Tibial artery (tissue), 4 donors: ENCODE data around the gene ERO1A.

ENCODE experiments used
- DNase-seq, 2 donors: peaks; one replicate each; pipeline ENCODE4 v3.0.0-alpha.2; 2019
- H3K27ac ChIP-seq, 2 donors: fragments of 200-600 bp; sonication (generic) in 1 of 2; 1 replicate in 1 of 2; 2 replicates in 1 of 2; pipeline ENCODE4 v1.5.1; 2018 to 2019; ENCODE audit warnings: mild to moderate bottlenecking in 1 of 2
- H3K27me3 ChIP-seq, 2 donors: fragments of 200-600 bp; sonication (generic) in 1 of 2; one replicate each; pipeline versions ENCODE4 v1.5.1 to v1.6.0; 2016 to 2019
- H3K36me3 ChIP-seq, 3 donors: fragments of 200-600 bp; sonication (generic) in 2 of 3; one replicate each; pipeline ENCODE4 v1.5.1; 2016 to 2019; ENCODE audit warnings: mild to moderate bottlenecking in 2 of 3
- H3K4me1 ChIP-seq, 4 donors: fragments of 200-600 bp; sonication (generic) in 2 of 4; 1 replicate in 3 of 4; 2 replicates in 1 of 4; pipeline ENCODE4 v1.5.1; 2016 to 2019
- H3K4me3 ChIP-seq, 2 donors: fragments of 200-600 bp; sonication (generic) in 1 of 2; 1 replicate in 1 of 2; 2 replicates in 1 of 2; pipeline ENCODE4 v1.5.1; 2018 to 2019; ENCODE audit warnings: mild to moderate bottlenecking in 2 of 2
- H3K9me3 ChIP-seq, 3 donors: fragments of 200-600 bp; sonication (generic) in 1 of 3; one replicate each; pipeline ENCODE4 v1.5.1; 2016 to 2019
- intact Hi-C: fragments of 100-400 bp; cut with DNase I; formaldehyde crosslinking; loops from one replicate; pipeline ENCODE4 v1.15.0; 2023; ENCODE audit warnings: low total_unique reads
- TF ChIP-seq, protein P1 (sequence below), 2 experiments: fragments of 200-600 bp in 1 of 2; fragments of 450-650 bp in 1 of 2; IDR thresholded peaks; one replicate each; pipeline ENCODE4 v1.5.1; 2017 to 2019; ENCODE audit warnings: antibody characterized with exemption in 2 of 2, mild to moderate bottlenecking in 1 of 2, moderate library complexity in 1 of 2

The ERO1A gene

DNA sequence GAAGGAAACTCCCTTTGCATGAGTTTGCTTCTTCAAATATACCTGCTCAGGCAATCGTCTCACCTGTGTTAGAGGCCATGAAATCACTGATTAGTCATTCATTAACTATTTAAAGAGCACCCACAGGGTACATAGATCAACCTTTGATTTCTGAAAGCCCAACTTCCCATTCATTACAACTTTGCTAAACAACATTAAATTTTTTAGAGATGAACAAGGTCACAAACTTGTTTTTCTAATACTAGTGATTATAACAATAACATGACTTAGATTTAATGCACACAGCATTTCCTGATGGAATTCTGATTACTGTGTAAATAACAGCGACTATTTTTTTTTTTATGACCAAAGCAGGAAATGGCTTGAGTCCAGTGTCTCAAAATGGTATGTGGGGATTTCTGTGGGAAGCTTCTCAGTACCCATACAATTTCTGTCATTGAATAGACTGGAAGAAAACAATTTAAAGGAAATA, 5.4 kb upstream of the ERO1A start:
- Histone ChIP-seq H3K9me3 (no peaks in the 10 kb centered on the region), H3K4me3 (no peak overlapping the region), H3K27ac (no peak overlapping the region), H3K36me3 (no peaks in the 10 kb centered on the region), H3K4me1 (peaks cover 0 to 5% (median 0%) of the 10 kb centered on the region in 4 donors), H3K27me3 (no peaks in the 10 kb centered on the region)
- TF ChIP-seq, protein P1, sequence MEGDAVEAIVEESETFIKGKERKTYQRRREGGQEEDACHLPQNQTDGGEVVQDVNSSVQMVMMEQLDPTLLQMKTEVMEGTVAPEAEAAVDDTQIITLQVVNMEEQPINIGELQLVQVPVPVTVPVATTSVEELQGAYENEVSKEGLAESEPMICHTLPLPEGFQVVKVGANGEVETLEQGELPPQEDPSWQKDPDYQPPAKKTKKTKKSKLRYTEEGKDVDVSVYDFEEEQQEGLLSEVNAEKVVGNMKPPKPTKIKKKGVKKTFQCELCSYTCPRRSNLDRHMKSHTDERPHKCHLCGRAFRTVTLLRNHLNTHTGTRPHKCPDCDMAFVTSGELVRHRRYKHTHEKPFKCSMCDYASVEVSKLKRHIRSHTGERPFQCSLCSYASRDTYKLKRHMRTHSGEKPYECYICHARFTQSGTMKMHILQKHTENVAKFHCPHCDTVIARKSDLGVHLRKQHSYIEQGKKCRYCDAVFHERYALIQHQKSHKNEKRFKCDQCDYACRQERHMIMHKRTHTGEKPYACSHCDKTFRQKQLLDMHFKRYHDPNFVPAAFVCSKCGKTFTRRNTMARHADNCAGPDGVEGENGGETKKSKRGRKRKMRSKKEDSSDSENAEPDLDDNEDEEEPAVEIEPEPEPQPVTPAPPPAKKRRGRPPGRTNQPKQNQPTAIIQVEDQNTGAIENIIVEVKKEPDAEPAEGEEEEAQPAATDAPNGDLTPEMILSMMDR (IDR thresholded peaks at IDR 0.05): no peak
- intact Hi-C loops: no loop called here
- no peak for DNase-seq

DNA sequence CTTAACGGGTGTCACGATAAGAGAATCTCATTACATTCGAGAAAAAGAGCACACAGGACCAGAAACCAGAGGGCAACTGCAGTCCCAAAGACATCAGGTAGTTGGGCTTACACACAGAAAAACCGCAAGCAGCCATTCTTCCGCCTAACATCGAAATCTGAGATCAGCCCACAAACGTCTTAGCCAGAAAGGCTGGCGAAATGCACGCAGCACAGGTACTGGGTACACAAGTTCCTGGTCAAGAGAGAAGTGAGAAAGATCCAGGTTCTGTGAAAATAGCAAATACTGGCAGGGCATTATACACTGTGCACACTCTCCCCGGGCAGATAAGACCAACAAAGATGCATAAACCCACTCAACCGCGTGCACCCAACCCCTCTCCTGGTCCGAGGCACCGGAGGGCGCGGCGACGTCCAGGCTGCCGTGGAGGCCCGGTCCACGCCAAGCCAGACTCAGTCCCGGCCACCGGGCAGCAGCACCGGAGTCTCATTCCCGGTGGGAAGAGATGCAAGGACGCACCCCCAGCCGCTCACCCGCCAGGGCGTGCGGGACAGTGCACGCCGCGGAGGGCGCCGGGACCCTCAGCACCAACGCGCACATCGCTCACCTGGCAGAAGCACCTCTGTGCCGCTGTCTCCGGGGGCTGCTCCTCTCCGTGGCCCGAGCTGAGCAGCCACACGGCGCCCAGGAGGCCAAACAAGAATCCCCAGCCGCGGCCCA, 437 bp downstream of the ERO1A start:
- Histone ChIP-seq H3K4me3 (peak overlapping the region; percentile 90), H3K9me3 (no peaks in the 10 kb centered on the region), H3K27me3 (no peaks in the 10 kb centered on the region), H3K4me1 (peaks cover 0 to 32% (median 11%) of the 10 kb centered on the region in 4 donors), H3K27ac (peak overlapping the region; percentile 99), H3K36me3 (no peaks in the 10 kb centered on the region)
- intact Hi-C loops: loop anchor here (5.0 kb wide), 1 partner anchor 143 kb away; the partner anchor contains the start of genes GPR137C and TXNDC16
- peak in 1 of 2 donors; percentile 74 for DNase-seq
- TF ChIP-seq, protein P1 (IDR thresholded peaks at IDR 0.05): no peak

DNA sequence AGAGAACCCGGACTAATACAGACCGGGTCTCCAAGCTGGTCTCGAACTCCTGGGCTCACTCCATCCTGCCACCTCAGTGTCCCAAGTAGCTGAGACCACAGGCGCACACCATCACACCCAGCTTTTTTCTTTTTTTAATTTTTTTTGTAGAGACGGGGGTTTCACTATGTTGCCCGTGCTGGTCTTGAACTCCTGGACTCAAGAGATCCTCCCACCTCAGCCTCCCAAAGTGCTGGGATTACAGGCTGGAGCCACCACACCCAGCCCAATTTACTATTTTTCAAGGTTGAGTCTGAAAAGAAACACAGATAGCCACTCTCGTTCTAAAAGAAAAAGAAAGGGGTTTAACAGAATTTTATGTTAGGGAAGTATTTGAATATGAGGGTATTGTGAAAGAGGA, 1.8 kb downstream of the ERO1A start:
- H3K4me1 ChIP-seq: peaks cover 0 to 32% (median 11%) of the 10 kb centered on the region in 4 donors
- DNase-seq: no peak
- no peaks in the 10 kb centered on the region for H3K27me3 ChIP-seq
- no peaks in the 10 kb centered on the region for H3K9me3 ChIP-seq
- TF ChIP-seq, protein P1 (IDR thresholded peaks at IDR 0.05): no peak
- no peak overlapping the region for H3K4me3 ChIP-seq
- H3K36me3 ChIP-seq: no peaks in the 10 kb centered on the region
- intact Hi-C loops: loop anchor here (5.0 kb wide), 1 partner anchor 141 kb away; the partner anchor contains the start of genes GPR137C and TXNDC16
- H3K27ac ChIP-seq: peak overlapping the region in 1 of 2 donors; percentile 99

DNA sequence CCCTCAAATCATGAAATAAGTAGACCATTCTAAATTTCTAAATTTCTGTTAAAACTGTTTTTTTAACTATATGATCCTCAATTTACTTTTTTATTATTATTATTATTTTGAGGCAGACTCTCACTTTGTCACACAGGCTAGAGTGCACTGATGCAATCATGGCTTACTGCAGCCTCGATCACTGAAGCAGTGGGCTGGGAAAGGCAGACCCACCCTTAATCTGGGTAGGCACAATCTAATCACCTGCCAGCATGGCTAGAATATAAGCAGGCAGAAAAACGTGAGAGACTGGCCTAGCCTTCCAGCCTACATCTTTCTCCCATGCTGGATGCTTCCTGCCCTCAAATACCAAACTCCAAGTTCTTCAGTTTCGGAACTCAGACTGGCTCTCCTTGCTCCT, 2.3 kb downstream of the ERO1A start:
- H3K9me3 ChIP-seq: no peaks in the 10 kb centered on the region
- H3K27ac ChIP-seq: no peak overlapping the region
- no peak for DNase-seq
- no peaks in the 10 kb centered on the region for H3K36me3 ChIP-seq
- no peak overlapping the region for H3K4me3 ChIP-seq
- intact Hi-C loops: loop anchor here (5.0 kb wide), 1 partner anchor 141 kb away; the partner anchor contains the start of genes GPR137C and TXNDC16
- TF ChIP-seq, protein P1 (IDR thresholded peaks at IDR 0.05): no peak
- H3K27me3 ChIP-seq: no peaks in the 10 kb centered on the region
- peaks cover 0 to 32% (median 11%) of the 10 kb centered on the region in 4 donors for H3K4me1 ChIP-seq

DNA sequence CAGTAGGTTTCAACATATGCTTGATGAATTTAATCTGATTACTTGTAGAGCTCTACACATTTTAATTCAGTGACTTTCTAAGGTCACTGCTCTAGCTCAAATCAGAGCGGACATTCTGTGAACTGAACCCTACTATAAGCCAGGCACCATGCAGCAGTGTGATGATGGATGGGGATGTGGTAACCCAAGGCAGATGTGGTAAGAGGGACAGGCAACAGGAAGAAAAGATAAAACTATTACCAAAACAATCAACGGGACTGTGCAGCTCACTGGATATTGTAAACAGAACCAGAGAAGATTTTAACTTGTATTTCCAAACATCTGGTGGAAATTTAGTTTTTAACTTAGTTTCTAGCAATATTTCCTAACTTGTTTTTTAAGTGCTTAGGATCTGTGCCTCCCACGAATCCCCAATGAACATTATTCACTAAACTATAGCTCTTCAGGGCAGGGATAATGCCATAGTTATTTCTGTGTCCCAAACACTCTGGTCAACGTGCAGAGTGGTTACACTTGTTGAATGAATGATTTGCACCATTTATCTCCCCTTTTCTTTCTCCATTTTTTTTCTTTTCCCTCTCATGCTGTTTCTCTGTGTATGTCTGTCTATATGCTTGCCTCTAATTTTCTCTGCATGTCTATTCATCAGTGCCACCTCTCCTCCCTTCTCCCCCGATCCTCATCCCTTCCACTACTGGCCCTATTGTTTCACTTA, 3.0 kb downstream of the ERO1A start:
- DNase-seq: no peak
- TF ChIP-seq, protein P1 (IDR thresholded peaks at IDR 0.05): no peak
- intact Hi-C loops: loop anchor here (5.0 kb wide), 1 partner anchor 140 kb away; the partner anchor contains the start of genes GPR137C and TXNDC16
- H3K4me3 ChIP-seq: no peak overlapping the region
- H3K36me3 ChIP-seq: no peaks in the 10 kb centered on the region
- no peak overlapping the region for H3K27ac ChIP-seq
- no peaks in the 10 kb centered on the region for H3K9me3 ChIP-seq
- H3K27me3 ChIP-seq: no peaks in the 10 kb centered on the region
- peaks cover 0 to 32% (median 11%) of the 10 kb centered on the region in 4 donors for H3K4me1 ChIP-seq
